Measurements from ENCODE around the gene TAOK3. TPM values are rescaled to one million over a fixed set of nuclear protein-coding genes. Genes with fewer than 3 reads are reported as not detected.

TAOK3 gene
- 67.0 TPM for total RNA-seq (2013)
- polyA plus RNA-seq (10 to 100 TPM; 19.7 to 58.3 (median 44.8) TPM), polyA minus RNA-seq (36.9 and 71.8 TPM in 2 replicates), total RNA-seq (74.9 to 186 (median 141) reads per million in 11 experiments)

GRCh38 chr12:118372541-118373495 lies at the start of gene TAOK3:
Gene TAOK3, minus strand, starts transcription at chr12:118372907. Its CDS starts 117,340 bp downstream, at chr12:118255567.
- TF ChIP-seq CTCF (IDR thresholded peaks at IDR 0.05), result no peak
- Histone ChIP-seq H2AFZ (ENCODE audit: insufficient read depth, low read depth, low read length, poor library complexity, severe bottlenecking) (peak within 1 kb of the TSS; percentile 76), H4K20me1 (ENCODE audit: insufficient read depth, low read length) (peaks cover 42% of the 10 kb centered on the region), H3K4me1 (ENCODE audit: control insufficient read depth in 1 of 2, insufficient read depth in 2 of 2, low read length in 2 of 2) (peaks cover 46 to 63% of the 10 kb centered on the region in 2 donors), H3K27me3 (ENCODE audit: control insufficient read depth in 2 of 2, insufficient read depth in 2 of 2, low read length in 2 of 2) (no peaks in the 10 kb centered on the region), H3K27ac (ENCODE audit: low read depth in 1 of 2, low read length in 2 of 2) (peak within 1 kb of the TSS; percentile 68 to 89), H3K4me3 (replicated peaks in 1 of 3; ENCODE audit: low read depth in 2 of 3, low read length in 3 of 3) (peak within 1 kb of the TSS; percentile 89 to 96 (median 94)), H3K4me2 (replicated peaks; ENCODE audit: extremely low read depth, low read length, poor library complexity, severe bottlenecking) (peak within 1 kb of the TSS; percentile 94), H3K36me3 (replicated peaks in 1 of 2; ENCODE audit: control insufficient read depth in 1 of 2, insufficient read depth in 2 of 2, low read length in 2 of 2) (no peaks in the 10 kb centered on the region), H3K79me2 (ENCODE audit: insufficient read depth, low read length) (peaks cover 79% of the 10 kb centered on the region), H3K9ac (ENCODE audit: insufficient read depth, low read length, poor library complexity, severe bottlenecking) (peak within 1 kb of the TSS; percentile 85), H3K9me3 (replicated peaks in 1 of 2; ENCODE audit: control insufficient read depth in 1 of 2, insufficient read depth in 1 of 2, low read length in 2 of 2) (no peaks in the 10 kb centered on the region)
- WGBS (ENCODE audit: insufficient coverage), result 0% methylated on average over 67 of the region's 75 CpGs
- H3K9me3 Mint-ChIP-seq, result peaks cover 0 to 3% (median 0%) of the 10 kb centered on the region in 7 donors
- intact Hi-C loops (cut with micrococcal nuclease), result loop anchor here (2.0 to 10.0 kb wide), 8 partner anchors 16 to 318 kb away; partner anchors contain the start of gene WSB2 (in 1 of the 2)
- peaks cover 0 to 2% of the 10 kb centered on the region in 2 donors for H3K36me3 Mint-ChIP-seq
- peaks cover 47% of the 10 kb centered on the region for H3K4me1 Mint-ChIP-seq
- DNase-seq, result peak; percentile 98
- H3K27me3 Mint-ChIP-seq (ENCODE audit: low read depth in 3 of 3), result no peaks in the 10 kb centered on the region
- peak within 1 kb of the TSS; percentile 86 to 96 (median 95) for H3K27ac Mint-ChIP-seq
- H3K4me3 Mint-ChIP-seq, result peak within 1 kb of the TSS; percentile 98 to 99

DNA sequence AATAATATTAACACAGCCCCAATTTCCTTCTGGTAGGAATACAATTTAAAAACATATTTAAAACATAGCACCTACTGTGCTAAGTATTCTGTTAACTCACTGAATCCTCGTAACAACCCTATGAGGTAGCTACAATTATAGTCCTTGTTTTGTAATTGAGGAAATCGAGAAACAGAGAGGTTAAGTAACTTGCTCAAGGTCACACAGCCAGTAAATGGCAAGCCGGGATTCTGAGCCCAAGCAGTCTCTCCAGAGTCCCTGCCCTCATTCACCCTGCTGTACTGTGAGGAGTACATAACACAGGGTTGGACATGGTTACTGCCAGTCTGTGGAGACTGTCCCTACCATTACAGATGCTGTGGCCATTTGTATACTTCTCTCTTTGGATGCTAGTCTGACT lies 48.0 kb upstream of the TAOK3 start:
- Histone ChIP-seq H3K36me3 (replicated peaks in 1 of 2; ENCODE audit: control insufficient read depth in 1 of 2, insufficient read depth in 2 of 2, low read length in 2 of 2) (peaks cover 16 to 26% of the 10 kb centered on the region in 2 donors), H4K20me1 (ENCODE audit: insufficient read depth, low read length) (no peaks in the 10 kb centered on the region), H3K79me2 (ENCODE audit: insufficient read depth, low read length) (no peaks in the 10 kb centered on the region), H3K4me3 (replicated peaks in 1 of 3; ENCODE audit: low read depth in 2 of 3, low read length in 3 of 3) (no peak overlapping the region), H3K4me1 (ENCODE audit: control insufficient read depth in 1 of 2, insufficient read depth in 2 of 2, low read length in 2 of 2) (no peaks in the 10 kb centered on the region), H3K9ac (ENCODE audit: insufficient read depth, low read length, poor library complexity, severe bottlenecking) (no peak overlapping the region), H3K4me2 (replicated peaks; ENCODE audit: extremely low read depth, low read length, poor library complexity, severe bottlenecking) (no peak overlapping the region), H3K27ac (ENCODE audit: low read depth in 1 of 2, low read length in 2 of 2) (no peak overlapping the region), H3K9me3 (replicated peaks in 1 of 2; ENCODE audit: control insufficient read depth in 1 of 2, insufficient read depth in 1 of 2, low read length in 2 of 2) (no peaks in the 10 kb centered on the region), H3K27me3 (ENCODE audit: control insufficient read depth in 2 of 2, insufficient read depth in 2 of 2, low read length in 2 of 2) (no peaks in the 10 kb centered on the region), H2AFZ (ENCODE audit: insufficient read depth, low read depth, low read length, poor library complexity, severe bottlenecking) (no peak overlapping the region)
- H3K36me3 Mint-ChIP-seq, result peaks cover 23 to 24% of the 10 kb centered on the region in 2 donors
- DNase-seq, result no peak
- 100% methylated on average over 1 of the region's 3 CpGs for WGBS (ENCODE audit: insufficient coverage)
- no peak overlapping the region for H3K4me3 Mint-ChIP-seq
- intact Hi-C loops (cut with micrococcal nuclease), result no loop called here
- H3K9me3 Mint-ChIP-seq, result no peaks in the 10 kb centered on the region
- TF ChIP-seq CTCF (IDR thresholded peaks at IDR 0.05), result no peak
- no peak overlapping the region for H3K27ac Mint-ChIP-seq
- peaks cover 0 to 2% (median 0%) of the 10 kb centered on the region in 3 donors for H3K27me3 Mint-ChIP-seq (ENCODE audit: low read depth in 3 of 3)
- H3K4me1 Mint-ChIP-seq, result no peaks in the 10 kb centered on the region

Measured in CD14-positive monocyte (primary cell).